HG02642 (cell line): ENCODE data around the gene KCNC1.

ENCODE experiments used
- ATAC-seq: cut with Tn5 transposase; IDR thresholded peaks from one replicate; pipeline ENCODE4 v1.9.1; 2021; ENCODE audit warnings: mild to moderate bottlenecking; ENCODE audit not compliant: unreplicated experiment, poor library complexity

Gene KCNC1

DNA sequence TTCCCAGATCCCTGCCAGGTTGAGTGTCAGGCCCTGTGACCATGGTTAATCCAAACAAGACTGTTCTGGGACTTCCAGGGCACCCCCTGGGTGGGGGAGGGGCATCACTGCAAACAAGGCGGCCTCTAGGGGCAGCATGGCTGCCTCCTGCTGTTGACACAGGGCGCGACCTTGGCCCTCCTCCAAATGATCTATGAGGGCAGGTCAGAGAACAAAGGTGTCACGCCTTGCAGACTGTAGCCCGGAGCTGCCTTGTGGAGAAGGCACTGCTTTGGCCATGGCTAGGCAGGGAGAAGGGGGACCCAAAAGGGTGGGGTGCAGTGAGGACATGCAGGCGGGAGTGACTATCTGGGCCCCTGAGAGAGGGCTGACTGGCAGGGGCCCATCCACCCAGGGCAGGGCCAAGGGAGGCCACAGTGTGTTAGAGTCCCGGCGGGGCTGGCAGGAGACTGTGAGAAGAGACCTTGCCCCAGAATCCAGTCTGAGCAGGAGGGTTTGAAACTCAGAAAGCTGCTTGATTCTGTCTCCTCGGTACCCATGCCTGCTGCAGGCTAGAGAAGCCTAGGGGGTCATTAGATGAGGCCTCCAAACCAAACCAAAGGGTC is 35.6 kb downstream of the KCNC1 start:
- ATAC-seq: no peak

- ATAC-seq: no peak
Observed at GRCh38 chr11:17770917-17771316, 36.3 kb downstream of the KCNC1 start.

DNA sequence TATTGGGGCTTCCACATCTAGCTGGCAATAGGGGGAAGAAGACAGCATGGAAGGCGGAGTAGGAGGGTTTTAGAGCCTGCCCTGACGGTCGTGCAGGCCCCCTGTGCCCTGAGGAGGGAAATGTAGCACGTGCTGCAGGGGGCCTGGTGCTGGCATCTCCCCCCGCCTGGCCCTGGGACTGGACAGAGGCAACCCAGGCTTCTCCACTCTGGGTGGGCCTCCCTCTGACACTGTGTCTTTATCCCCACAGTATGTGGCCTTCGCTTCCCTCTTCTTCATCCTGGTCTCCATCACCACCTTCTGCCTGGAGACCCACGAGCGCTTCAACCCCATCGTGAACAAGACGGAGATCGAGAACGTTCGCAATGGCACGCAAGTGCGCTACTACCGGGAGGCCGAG is 36.8 kb downstream of the KCNC1 start:
- no peak for ATAC-seq

- ATAC-seq: no peak
Observed at GRCh38 chr11:17771841-17772401, 37.3 kb downstream of the KCNC1 start.

DNA sequence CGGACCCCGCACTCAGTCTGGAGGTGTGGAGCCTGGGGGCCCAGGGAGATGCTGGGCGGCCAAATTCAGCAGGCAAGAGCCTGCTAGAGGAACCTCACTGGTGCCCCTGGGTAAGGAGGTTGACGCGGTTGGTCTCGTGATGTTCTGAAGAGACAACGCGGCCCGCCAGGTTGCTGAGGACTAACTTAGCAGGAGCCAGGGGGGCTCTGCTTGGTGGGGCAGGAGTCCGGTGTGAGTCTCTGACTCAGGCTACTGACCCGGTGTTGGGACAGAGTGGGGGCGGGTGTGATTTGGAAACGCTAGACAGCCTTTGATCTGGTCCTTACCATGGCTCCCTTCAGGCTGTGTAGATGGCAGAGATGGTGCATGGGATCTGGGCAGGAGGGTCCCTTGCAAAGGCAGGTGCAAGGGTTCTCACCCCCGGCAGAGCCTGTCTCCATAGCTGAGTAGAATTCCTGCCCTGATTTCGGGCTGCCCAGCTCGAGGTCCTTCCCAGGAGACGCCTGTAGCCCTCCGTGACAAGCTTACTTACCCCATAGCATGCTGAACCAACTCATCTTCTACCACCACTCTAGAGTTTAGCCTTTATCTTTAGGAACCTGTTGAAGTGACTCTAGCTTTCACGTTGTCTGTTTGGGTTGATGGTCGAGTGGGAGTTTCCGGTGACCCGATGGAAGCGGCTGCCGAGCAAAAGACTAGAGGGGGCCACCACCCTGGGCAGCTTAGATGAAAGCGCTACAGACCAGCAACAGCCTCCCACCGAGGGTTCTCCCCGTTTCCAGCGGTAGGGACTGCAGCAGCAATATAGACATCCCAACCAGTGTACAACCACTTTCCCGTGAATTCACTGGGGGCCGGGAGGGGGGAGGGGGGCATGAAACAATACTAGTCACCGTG is 38.4 kb downstream of the KCNC1 start:
- ATAC-seq: no peak

GRCh38 chr11:17773674-17774073 is 39.1 kb downstream of the KCNC1 start:
- ATAC-seq: no peak

DNA sequence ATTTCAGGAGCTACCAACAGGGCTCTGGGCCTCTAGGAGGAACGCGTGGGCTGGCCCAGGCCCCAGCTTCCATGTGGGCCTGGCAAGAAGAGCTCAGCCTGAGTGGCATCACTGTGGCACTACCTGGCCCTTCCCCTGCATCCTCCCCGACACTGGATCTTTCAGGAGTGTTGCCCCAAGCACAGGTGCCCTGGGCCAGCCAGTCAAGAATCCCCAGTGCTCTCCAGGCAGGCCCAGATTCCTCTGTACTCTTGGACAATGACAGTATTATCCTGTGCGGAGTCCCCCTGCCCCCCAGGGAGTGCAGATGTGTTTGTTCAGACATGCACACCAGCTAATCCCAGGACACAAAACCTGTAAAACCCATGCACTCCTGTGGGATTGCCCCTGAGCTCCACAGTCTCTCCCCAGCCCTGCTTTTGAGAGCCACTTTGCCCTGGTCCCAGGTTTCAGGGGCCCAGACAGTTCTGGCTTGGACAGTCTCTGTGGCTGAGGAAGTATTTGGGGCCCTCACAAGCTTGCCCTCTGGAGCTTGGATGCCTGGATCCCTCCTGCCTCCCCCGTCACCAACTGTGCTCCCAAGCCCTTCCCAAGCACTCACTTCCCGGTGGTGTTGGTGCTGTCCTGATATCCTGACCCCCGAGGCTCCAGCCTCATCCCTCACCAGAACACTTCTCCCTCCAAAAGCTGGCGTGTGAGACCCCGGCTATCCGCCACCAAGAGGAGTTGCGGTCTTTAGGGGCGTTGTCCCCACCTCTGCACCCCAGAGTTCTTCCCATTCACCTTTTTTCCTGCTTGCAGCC is 39.9 kb downstream of the KCNC1 start:
- no peak for ATAC-seq

GRCh38 chr11:17775035-17775348 is 40.4 kb downstream of the KCNC1 start:
- no peak for ATAC-seq

DNA sequence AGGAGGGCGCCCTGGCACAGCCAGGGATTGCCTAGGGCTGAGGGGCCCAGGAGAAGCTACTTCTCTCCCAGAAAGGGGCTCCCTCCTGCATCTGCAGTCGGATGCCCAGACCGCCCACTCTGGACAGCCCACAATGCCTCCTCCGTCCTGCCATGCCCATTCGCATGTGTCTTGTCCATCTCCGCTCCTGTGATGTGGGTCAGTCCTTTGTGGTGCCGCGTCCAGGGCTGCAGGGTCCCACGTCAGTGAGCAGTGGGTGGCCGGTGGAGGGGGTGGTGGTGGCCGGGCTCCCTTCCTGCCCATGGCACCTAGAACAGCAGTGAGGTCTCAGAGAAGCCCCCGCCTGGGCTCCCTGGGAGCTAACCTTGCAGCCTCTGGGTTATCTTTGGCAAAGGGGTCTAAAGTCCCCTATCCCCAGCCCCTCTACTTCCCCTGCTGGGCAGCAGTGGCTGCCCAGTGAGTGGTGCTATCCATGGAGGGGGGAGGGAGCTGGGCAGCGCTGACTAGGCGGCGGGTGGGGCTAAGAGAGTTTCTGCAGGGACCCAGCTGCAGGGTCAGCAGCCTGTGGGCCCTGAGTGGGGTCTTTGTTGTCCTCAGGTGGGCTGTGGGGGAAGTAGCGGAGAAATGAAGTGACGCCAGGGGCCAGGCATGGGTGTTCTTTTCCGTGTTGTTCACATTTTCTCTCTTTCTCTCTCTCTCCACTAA is 41.1 kb downstream of the KCNC1 start:
- ATAC-seq: no peak

DNA sequence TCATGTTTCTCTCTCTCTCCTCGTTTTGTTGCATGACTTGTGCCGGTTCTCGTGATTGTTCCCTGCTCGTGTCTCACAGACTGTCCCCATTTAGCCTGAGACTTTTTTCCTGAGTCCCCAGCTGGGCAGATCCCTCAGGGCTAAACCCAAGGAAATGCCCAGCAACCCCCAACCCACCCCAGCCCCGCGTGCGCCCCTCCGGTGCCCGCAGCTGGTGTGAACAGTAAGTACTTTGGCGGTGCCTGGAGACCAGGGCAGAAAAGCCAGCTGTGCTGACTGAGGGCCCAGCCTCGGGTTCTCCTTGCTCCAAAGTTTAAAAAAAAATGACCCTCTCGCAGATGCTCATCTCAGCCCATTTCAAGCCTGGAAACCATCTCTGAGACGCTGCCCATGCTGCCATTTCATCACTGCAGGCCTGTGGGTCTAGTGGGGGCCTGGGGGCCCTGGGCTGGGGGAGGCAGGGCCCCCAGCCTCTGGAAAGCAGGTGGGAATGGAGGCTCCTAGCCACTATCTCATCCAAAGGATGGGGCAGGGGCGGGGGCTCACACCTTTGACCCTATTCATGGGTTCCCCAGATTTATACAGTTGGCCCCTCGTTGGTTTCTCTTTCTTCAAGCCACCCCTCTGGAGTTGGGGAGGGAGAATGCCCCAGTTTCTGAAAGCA is 41.8 kb downstream of the KCNC1 start:
- ATAC-seq: no peak

DNA sequence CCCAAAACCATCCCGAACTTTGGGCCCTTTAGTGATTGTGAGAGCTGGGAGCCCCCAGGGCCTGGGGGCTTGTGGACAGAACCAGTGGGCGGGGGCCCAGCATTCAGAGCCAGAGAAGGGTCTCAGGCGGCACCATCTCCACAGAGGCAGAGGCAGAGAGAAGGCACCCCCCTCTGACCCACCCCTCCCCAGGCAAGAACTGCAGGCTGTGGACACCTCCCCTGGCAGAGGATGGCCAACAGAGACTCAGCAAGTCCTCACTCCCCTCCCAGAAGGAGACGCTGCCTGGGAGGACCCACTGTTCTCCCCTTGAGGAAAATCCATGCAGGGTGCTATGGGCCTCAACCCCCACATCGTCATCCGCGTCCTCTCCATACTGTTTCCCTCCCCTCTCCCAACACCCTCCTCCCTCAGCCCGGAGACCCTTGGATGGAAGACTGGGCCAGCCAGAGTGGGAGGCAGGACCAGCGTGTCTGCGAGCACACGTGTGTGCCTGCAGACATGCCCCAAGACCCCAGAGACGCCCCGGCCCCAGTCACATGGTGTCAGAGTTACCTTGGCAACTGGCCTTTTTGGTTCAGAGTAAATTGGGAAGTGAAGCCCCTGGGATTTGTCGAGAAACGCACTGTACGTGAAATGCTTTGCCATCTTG is 42.6 kb downstream of the KCNC1 start:
- ATAC-seq: no peak

DNA sequence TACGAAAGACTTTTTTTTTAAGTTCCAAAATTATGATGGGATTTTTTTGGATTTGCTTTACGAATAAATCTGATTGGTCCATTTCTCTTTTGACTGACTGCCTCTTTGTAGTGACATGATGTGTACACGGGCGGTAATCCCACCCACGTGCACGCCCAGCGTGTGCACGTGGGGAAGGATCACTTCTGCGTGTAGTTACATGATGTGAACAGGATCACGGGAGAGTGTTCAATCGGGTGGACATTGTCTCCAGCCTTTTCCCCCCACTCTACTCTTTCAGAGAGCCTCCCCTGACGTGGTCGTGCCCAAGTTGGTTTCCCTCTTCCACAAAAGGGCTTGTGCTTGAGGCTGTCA is 43.1 kb downstream of the KCNC1 start:
- no peak for ATAC-seq

GRCh38 chr11:17778352-17778751 is 43.8 kb downstream of the KCNC1 start:
- no peak for ATAC-seq

DNA sequence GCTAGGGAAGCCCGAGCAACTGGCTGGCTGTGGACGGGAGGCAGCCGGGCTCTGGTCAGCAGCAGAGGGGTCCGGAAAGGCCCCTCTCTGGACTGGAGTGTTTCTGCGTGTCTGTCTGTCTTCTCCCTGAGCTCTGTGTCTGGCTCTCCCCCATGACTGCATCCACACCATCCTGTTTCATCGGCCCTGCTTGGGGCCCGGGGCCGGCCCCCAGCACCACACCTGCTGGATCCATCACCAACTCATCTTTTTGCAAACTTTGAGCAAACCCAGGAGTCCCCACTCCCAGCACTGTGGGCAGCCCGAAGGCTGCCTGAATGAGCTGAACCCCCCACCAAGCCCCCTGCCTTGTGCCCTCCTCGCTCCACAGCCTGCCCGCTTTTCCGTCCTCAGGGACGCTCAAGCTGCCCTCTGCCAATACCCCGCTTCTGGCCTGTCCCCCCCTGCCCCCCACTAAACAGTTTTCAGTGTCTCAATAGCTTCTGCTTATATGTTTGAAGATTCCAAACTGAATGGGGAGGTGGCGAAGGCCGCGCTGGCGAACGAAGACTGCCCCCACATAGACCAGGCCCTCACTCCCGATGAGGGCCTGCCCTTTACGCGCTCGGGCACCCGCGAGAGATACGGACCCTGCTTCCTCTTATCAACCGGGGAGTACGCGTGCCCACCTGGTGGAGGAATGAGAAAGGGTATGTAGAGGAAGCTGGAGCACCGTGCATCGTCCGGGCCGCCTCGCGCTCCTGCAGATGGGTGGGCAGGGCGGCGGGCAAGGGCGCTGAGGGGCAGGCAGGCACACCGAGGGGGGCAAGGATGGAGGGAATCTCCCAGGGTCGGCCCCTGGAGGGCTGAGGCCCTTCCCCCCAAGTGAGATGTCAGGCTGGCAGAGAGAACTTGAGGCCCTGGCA is 44.6 kb downstream of the KCNC1 start:
- ATAC-seq: no peak

- no peak for ATAC-seq
Observed at GRCh38 chr11:17779861-17780594, 45.4 kb downstream of the KCNC1 start.

DNA sequence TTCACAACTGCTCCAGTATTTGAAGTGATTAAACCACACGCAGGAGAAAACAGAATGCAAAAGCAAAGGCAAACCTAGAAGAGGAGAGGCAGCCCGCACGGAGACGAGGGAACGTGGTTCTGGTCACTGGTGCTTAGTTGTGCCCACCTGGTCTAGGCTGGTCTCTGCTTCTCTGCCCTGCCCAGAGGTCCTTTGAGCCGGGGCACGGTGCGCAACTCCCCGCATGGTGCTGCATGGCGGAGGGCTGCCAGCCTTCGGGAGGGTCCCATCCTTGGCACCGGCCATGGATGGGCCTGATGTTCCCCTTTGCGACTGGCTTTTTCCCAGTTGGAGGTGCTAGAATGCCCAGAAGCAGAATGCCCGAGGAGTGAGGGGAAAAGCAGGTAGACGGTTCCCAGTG is 46.1 kb downstream of the KCNC1 start:
- ATAC-seq: no peak

DNA sequence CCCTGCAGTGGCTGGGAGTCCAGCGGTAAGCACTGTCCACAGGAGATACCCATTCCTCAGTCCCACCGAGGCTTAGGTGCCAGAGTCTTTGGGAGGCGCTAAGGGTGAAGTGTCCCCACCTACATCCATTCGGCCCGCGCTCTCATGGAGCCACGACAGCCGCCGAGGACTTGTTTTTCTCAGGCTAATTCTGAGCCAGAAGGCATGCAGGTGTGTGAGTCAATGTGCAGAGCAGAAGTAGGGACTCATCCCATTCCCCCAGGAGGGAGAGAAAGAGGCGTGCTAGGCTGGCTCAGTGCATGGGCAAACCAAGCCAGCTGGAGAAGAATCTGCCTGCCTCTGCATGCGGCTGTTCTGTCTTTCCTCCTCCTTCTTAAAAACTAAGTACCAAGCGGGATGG is 46.6 kb downstream of the KCNC1 start:
- no peak for ATAC-seq

GRCh38 chr11:17781626-17782025 is 47.0 kb downstream of the KCNC1 start:
- no peak for ATAC-seq
